ENCODE data around the gene HAT1. TPM values are rescaled to one million over a fixed set of nuclear protein-coding genes. Genes with fewer than 3 reads are reported as not detected.

The HAT1 gene
- total and polyA plus RNA-seq, 2 of the 4 experiments (the other 2 are of a cell fraction): 24.4 to 42.1 TPM

- H2BK5ac ChIP-seq (ENCODE audit: low read depth, low read length, poor library complexity, severe bottlenecking): no peak overlapping the region
- H3K36me3 ChIP-seq (ENCODE audit: control insufficient read depth, insufficient read depth, low read length): peaks cover 2% of the 10 kb centered on the region; the same call in 1 of the 2 replicates
- no peak overlapping the region for H4K8ac ChIP-seq (ENCODE audit: low read depth in 2 of 2, low read length in 2 of 2)
- H3K4me2 ChIP-seq (ENCODE audit: low read depth, low read length): no peak overlapping the region
- in situ Hi-C loops (cut with MboI; ENCODE audit: low sequenced_read_pairs): no loop called here
- H3K4ac ChIP-seq (ENCODE audit: low read depth, low read length): no peak overlapping the region
- no peak overlapping the region for H3K23ac ChIP-seq (ENCODE audit: low read depth, low read length)
- H3K9me3 ChIP-seq (ENCODE audit: control insufficient read depth, insufficient read depth, low read length): no peaks in the 10 kb centered on the region
- no peak overlapping the region for H4K5ac ChIP-seq (ENCODE audit: low read depth, low read length)
- 0 out of 2 replicates have a peak, but pooled peaks cover 3% of the 10 kb centered on the region for H3K9me1 ChIP-seq (ENCODE audit: insufficient read depth, low read length)
- intact Hi-C loops (cut with micrococcal nuclease): no loop called here
- H3K79me1 ChIP-seq (ENCODE audit: low read depth in 1 of 2, low read length in 2 of 2): peaks cover 14 to 18% of the 10 kb centered on the region in 2 experiments; a peak in 3 of 4 replicates
- H4K91ac ChIP-seq (ENCODE audit: insufficient read depth, low read depth, low read length): no peak overlapping the region
- no peak overlapping the region for H3K56ac ChIP-seq (ENCODE audit: extremely low read depth, insufficient read depth, low read length)
- no peak for DNase-seq
- no peak overlapping the region for H2AFZ ChIP-seq (replicated peaks; ENCODE audit: low read length, poor library complexity)
- ChIA-PET POLR2A (ENCODE audit: unreplicated experiment) (no interaction called here), CTCF (interaction anchor here (0.6 kb wide), 1 partner anchor 263 kb away, joined by 4 read pairs; no protein-coding TSS in a partner anchor)
- no peak for ATAC-seq (ENCODE audit: low read depth)
- no peak overlapping the region for H3K9ac ChIP-seq (ENCODE audit: low read depth, low read length)
- no CpG with 5 or more reads among the region's 3 CpGs for WGBS, 2 experiments (ENCODE audit: extremely low coverage in 2 of 2, insufficient read length in 1 of 2)
- no peak overlapping the region for H2AK5ac ChIP-seq (ENCODE audit: low read depth, low read length)
- H2BK15ac ChIP-seq (ENCODE audit: low read depth, low read length): no peak overlapping the region
- H3K4me1 ChIP-seq (ENCODE audit: control insufficient read depth, insufficient read depth, low read length): peaks cover 6% of the 10 kb centered on the region
- H4K20me1 ChIP-seq (ENCODE audit: insufficient read depth, low read length): no peaks in the 10 kb centered on the region
- no TSS peak for BruUV-seq (replicated peaks)
- H3K4me3 ChIP-seq (ENCODE audit: insufficient read depth, low read depth, low read length): no peak overlapping the region
- TF ChIP-seq MAFK (IDR thresholded peaks at IDR 0.05; ENCODE audit: low read depth, low read length): no peak
- TF ChIP-seq ELK1 (IDR thresholded peaks at IDR 0.05; ENCODE audit: borderline replicate concordance, low read depth, low read length): no peak
- no peak for TF ChIP-seq RFX5 (IDR thresholded peaks at IDR 0.05; ENCODE audit: low read depth, low read length)
- no peak for TF ChIP-seq CHD1 (IDR thresholded peaks at IDR 0.05; ENCODE audit: low read depth, low read length)
- TF ChIP-seq BHLHE40 (IDR thresholded peaks at IDR 0.05; ENCODE audit: low read depth, low read length): no peak
- TF ChIP-seq MAZ (IDR thresholded peaks at IDR 0.05; ENCODE audit: borderline replicate concordance, low read depth, low read length): no peak
- TF ChIP-seq NFE2L2 (IDR thresholded peaks at IDR 0.05; ENCODE audit: low read depth, low read length): no peak
- no peak for TF ChIP-seq RAD21 (IDR thresholded peaks at IDR 0.05; ENCODE audit: low read length)
- TF ChIP-seq CEBPB (IDR thresholded peaks at IDR 0.05; ENCODE audit: low read depth, low read length): no peak
- TF ChIP-seq USF2 (IDR thresholded peaks at IDR 0.05; ENCODE audit: low read depth, low read length): no peak
- no peak for TF ChIP-seq SMC3 (IDR thresholded peaks at IDR 0.05; ENCODE audit: low read depth, low read length)
- TF ChIP-seq MXI1 (IDR thresholded peaks at IDR 0.05; ENCODE audit: borderline replicate concordance, low read depth, low read length): no peak
- no peak for TF ChIP-seq RCOR1 (IDR thresholded peaks at IDR 0.05; ENCODE audit: insufficient replicate concordance, low read length)
- TF ChIP-seq POLR2A (IDR thresholded peaks at IDR 0.05; ENCODE audit: low read depth, low read length): no peak
- no peak for TF ChIP-seq CTCF (conservative IDR thresholded peaks at IDR 0.05; ENCODE audit: low read depth, low read length)
- no peak for TF ChIP-seq FOS (IDR thresholded peaks at IDR 0.05; ENCODE audit: low read depth, low read length)
- no peaks in the 10 kb centered on the region for H3K27me3 ChIP-seq (ENCODE audit: control insufficient read depth, insufficient read depth, low read length)
- no peak overlapping the region for H2AK9ac ChIP-seq (replicated peaks; ENCODE audit: low read depth, low read length, poor library complexity)
- H3K27ac ChIP-seq (ENCODE audit: insufficient read depth, low read length): no peak overlapping the region
- dilution Hi-C loops (cut with HindIII; ENCODE audit: low sequenced_read_pairs, unreplicated experiment): no loop called here
- H3K14ac ChIP-seq (replicated peaks; ENCODE audit: low read depth, low read length): no peak overlapping the region
- no peak overlapping the region for H3K18ac ChIP-seq (ENCODE audit: low read depth, low read length)
- H2BK120ac ChIP-seq (ENCODE audit: low read depth, low read length): no peak overlapping the region
- no peak overlapping the region for H2BK20ac ChIP-seq (ENCODE audit: low read depth, low read length)
Measured at GRCh38 chr2:171965238-171965637, 43.0 kb downstream of the HAT1 start.

Data from IMR-90 (cell line).